A172 (cell line): Measurements from ENCODE around the gene OR10G8. TPM values are rescaled to one million over a fixed set of nuclear protein-coding genes. Genes with fewer than 3 reads are reported as not detected.

ENCODE experiments used
- DNase-seq: peaks from one replicate; pipeline ENCODE4 v3.0.0-alpha.2; 2015; ENCODE audit warnings: low spot score
- total RNA-seq: library from RNA; depleted of rRNA; stranded (reverse); fragments of >200 nt; shearing (Covaris generic); gene quantifications from 2 replicates; pipeline ENCODE4 v1.2.3, GENCODE V29; 2014; rRNA removed

The OR10G8 gene
- total RNA-seq, 1 experiment from 2014 or later: not detected

- DNase-seq: no peak
Observed at GRCh38 chr11:124077266-124077665, 50.7 kb downstream of the OR10G8 start.

GRCh38 chr11:124078591-124078990 lies 52.0 kb downstream of the OR10G8 start:
- DNase-seq: no peak

- DNase-seq: no peak
Observed at GRCh38 chr11:124079631-124080326, 53.2 kb downstream of the OR10G8 start.

Other genes with a start within 250 kb of the OR10G8 start
- not detected in 2 replicates for gene OR6M1, start 220.4 kb upstream of the OR10G8 start, total RNA-seq
- gene TMEM225, start 141.1 kb upstream of the OR10G8 start, total RNA-seq: not detected in 2 replicates
- gene OR8D4, start 124.6 kb upstream of the OR10G8 start, total RNA-seq: not detected in 2 replicates
- not detected in 2 replicates for gene OR4D5, start 87.2 kb upstream of the OR10G8 start, total RNA-seq
- not detected in 2 replicates for gene OR6T1, start 83.0 kb upstream of the OR10G8 start, total RNA-seq
- not detected in 2 replicates for gene OR10S1, start 49.0 kb upstream of the OR10G8 start, total RNA-seq
- gene OR10G6, start 31.6 kb upstream of the OR10G8 start, total RNA-seq: not detected in 2 replicates
- gene OR10G4, start 13.8 kb upstream of the OR10G8 start, total RNA-seq: not detected in 2 replicates
- not detected in 2 replicates for gene OR10G9, start 3.8 kb upstream of the OR10G8 start, total RNA-seq
- gene OR10G7, start 14.5 kb downstream of the OR10G8 start, total RNA-seq: not detected in 2 replicates
- gene VWA5A, start 88.7 kb downstream of the OR10G8 start, total RNA-seq: 1.1 and 2.1 TPM in 2 replicates
- not detected in 2 replicates for gene OR10D3, start 156.5 kb downstream of the OR10G8 start, total RNA-seq
- not detected in 2 replicates for gene OR8G1, start 214.3 kb downstream of the OR10G8 start, total RNA-seq
- gene OR8G5, start 229.6 kb downstream of the OR10G8 start, total RNA-seq: not detected in 2 replicates